Measurements from ENCODE around the gene FCHSD2. TPM values are rescaled to one million over a fixed set of nuclear protein-coding genes. Genes with fewer than 3 reads are reported as not detected.
"Not testable (repeated sequence)": the region's sequence is repeated elsewhere in the genome, so short reads cannot be mapped to it uniquely, and the experiment has no call there.

The FCHSD2 gene
- total RNA-seq, 2 experiments from 2014 or later, result 52.8 to 57.2 TPM

DNA sequence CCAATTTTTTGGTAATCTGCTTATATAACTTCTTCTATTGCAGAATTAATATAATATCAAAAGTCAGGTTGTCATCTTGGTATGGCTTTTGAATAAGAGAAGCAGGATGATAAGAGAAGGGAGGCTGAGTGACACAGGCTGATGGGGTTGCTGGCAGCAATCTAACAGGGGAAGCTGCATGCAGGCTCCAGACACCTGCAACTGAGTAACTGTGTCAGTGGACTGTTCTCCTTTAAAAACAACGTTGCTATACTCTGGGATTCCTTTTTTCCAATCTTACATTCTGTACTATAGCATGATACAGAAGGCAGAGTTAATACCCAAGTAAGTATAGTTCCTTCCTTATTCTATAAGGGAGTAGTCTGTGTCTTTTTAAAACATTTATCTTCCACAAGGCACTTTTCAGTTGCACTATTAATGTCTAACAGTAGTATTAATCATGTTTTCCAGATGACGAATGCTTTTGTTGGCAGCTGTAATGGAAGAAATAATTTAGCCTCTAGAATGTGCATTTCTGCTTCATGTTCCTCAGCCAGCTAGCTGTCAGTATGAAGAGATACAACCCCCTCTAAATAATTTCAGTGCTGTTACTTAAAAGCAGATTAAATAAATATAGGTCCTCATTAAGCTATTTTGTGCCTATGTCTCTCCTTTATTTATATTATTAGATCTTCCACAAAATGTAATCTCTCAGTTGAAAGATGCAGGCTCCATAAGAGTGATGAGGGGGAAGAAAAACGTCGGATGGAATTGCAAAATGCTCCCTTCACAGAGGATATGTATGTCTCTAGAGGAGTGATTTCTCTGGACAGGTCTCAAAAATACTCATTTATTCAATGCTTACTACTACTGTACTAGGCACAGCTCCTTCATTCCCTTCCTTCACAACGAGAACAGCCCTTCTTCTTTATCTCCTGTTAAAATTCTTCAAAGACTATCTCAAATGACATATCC lies 277.1 kb downstream of the FCHSD2 start:
- Mint-ChIP-seq H3K9me3 (no peaks in the 10 kb centered on the region), H3K27me3 (no peaks in the 10 kb centered on the region), H3K4me3 (no peak overlapping the region), H3K4me1 (peaks cover 12% of the 10 kb centered on the region), H3K27ac (no peak overlapping the region), H3K36me3 (ENCODE audit: low read depth) (peaks cover 22% of the 10 kb centered on the region)
- ChIA-PET CTCF (interaction anchor here (1.0 to 2.0 kb wide), 4 partner anchors 9 to 311 kb away, joined by 3 to 7 read pairs (median 4); no protein-coding TSS in a partner anchor), POLR2A (no interaction called here)
- DNase-seq, result no peak

DNA sequence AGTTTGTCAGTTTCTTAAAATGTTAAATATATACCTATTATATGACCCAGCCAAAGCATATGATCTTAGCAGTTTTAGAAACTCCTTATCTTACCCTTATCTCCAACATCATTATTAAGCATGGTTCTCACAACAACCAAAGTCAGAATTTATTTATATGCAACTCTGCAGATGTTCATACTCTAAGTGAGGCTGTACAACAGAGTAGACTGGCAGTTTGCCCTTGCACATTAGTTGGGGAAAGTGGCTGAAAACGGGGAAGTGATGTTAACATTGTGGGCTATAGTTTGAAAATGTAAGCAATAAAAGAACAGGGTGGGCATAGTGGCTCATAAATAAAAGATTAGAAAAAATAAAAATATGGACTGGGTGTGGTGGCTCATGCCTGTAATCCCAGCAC lies 278.2 kb downstream of the FCHSD2 start:
- Mint-ChIP-seq H3K36me3 (ENCODE audit: low read depth) (peaks cover 22% of the 10 kb centered on the region), H3K27ac (no peak overlapping the region), H3K9me3 (no peaks in the 10 kb centered on the region), H3K4me1 (peaks cover 3% of the 10 kb centered on the region), H3K27me3 (no peaks in the 10 kb centered on the region), H3K4me3 (no peak overlapping the region)
- ChIA-PET CTCF (interaction anchor here (1.1 to 2.0 kb wide), 3 partner anchors 10 to 70 kb away, joined by 3 to 7 read pairs (median 5); no protein-coding TSS in a partner anchor), POLR2A (no interaction called here)
- DNase-seq, result no peak

DNA sequence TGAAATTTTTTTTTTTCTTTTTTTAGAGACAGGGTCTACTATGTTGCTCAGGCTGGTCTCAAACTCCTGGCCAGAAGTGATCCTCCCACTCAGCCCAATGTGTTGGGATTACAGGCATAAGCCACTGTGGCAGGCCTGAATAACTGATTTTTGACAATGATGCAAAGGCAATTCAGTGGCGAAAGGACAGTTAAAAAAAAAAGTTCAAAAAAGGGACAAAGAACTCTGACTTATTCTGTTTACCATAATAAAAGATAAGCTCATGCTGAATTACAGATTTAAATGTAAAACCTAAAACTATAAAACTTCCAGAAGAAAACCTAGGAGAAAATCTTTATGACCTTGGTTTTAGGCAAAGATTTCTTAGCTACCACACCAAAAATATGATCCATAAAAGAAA lies 279.0 kb downstream of the FCHSD2 start:
- no peak overlapping the region for H3K4me3 Mint-ChIP-seq
- CTCF ChIA-PET, result interaction anchor here (0.5 to 0.9 kb wide), 2 partner anchors 28 to 317 kb away, joined by 3 read pairs; no protein-coding TSS in a partner anchor
- POLR2A ChIA-PET, result no interaction called here
- H3K4me1 Mint-ChIP-seq, result peaks cover 2% of the 10 kb centered on the region
- no peak for DNase-seq
- H3K27ac Mint-ChIP-seq, result no peak overlapping the region
- no peaks in the 10 kb centered on the region for H3K9me3 Mint-ChIP-seq
- peaks cover 24% of the 10 kb centered on the region for H3K36me3 Mint-ChIP-seq (ENCODE audit: low read depth)
- no peaks in the 10 kb centered on the region for H3K27me3 Mint-ChIP-seq

DNA sequence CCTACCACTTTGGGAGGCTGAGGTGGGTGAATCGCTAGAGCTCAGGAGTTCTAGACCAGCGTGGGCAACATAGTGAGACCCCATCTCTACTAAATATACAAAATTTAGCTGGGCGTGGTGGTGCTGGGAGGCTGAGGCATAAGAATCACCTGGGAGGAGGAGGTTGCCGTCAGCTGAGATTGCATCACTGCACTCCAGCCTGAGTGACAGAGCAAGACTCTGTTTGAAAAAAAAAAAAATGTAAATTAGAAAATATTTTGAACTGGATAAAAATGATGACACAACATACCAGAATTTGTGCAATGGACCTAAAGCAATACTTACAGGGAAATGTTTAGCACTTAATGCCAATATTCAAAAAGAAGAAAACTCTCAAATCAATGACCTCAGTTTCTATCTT lies 281.5 kb downstream of the FCHSD2 start:
- Mint-ChIP-seq H3K9me3 (no peaks in the 10 kb centered on the region), H3K4me3 (no peak overlapping the region), H3K4me1 (no peaks in the 10 kb centered on the region), H3K36me3 (ENCODE audit: low read depth) (peaks cover 10% of the 10 kb centered on the region), H3K27me3 (no peaks in the 10 kb centered on the region), H3K27ac (no peak overlapping the region)
- CTCF ChIA-PET, result interaction anchor here (0.6 to 1.2 kb wide), 3 partner anchors 11 to 1610 kb away, joined by 3 to 5 read pairs (median 4); no protein-coding TSS in a partner anchor
- POLR2A ChIA-PET, result no interaction called here
- no peak for DNase-seq

DNA sequence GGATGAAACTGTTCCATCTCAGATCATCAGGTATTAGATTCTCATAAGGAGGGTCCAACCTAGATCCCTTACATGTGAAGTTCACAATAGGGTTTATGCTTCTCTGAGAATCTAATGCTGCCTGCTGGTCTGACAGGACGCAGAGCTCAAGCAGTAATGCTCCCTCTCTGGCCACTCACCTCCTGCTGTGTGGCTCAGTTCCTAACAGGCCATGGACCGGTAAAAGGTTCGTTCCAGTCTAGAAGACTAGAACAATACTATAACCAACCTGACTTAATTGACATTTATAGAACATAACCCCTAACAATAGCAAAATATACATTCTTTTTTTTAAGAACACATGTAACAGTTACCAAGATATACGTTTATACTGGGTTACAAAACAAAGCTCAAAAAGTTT lies 282.1 kb downstream of the FCHSD2 start:
- POLR2A ChIA-PET, result no interaction called here
- no peak for DNase-seq
- no peaks in the 10 kb centered on the region for H3K9me3 Mint-ChIP-seq
- H3K4me3 Mint-ChIP-seq, result no peak overlapping the region
- no peak overlapping the region for H3K27ac Mint-ChIP-seq
- no peaks in the 10 kb centered on the region for H3K4me1 Mint-ChIP-seq
- peaks cover 10% of the 10 kb centered on the region for H3K36me3 Mint-ChIP-seq (ENCODE audit: low read depth)
- H3K27me3 Mint-ChIP-seq, result no peaks in the 10 kb centered on the region
- CTCF ChIA-PET, result interaction anchor here (0.6 to 1.2 kb wide), 4 partner anchors 10 to 1611 kb away, joined by 3 to 4 read pairs (median 3); no protein-coding TSS in a partner anchor

DNA sequence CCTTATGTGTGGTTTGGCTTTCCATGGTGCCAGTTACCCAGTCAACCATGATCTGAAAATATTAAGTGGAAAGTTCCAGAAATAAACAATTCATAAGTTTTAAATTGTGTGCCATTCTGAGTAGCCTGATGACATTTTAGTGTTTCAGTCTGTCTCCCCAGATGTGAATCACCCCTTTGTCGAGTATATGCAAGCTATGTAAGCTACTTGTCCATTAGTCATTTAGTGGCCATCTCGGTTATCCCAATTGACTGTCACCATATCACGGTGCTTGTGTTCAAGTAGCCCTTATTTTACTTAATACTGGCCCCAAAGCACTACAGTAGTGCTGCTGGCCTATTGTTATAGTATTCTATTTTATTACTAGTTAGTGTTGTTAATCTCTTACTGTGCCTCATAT lies 283.0 kb downstream of the FCHSD2 start:
- POLR2A ChIA-PET, result no interaction called here
- no peaks in the 10 kb centered on the region for H3K4me1 Mint-ChIP-seq
- no peaks in the 10 kb centered on the region for H3K27me3 Mint-ChIP-seq
- CTCF ChIA-PET, result interaction anchor here (0.8 to 1.2 kb wide), 3 partner anchors 10 to 326 kb away, joined by 3 read pairs; no protein-coding TSS in a partner anchor
- H3K4me3 Mint-ChIP-seq, result no peak overlapping the region
- no peak overlapping the region for H3K27ac Mint-ChIP-seq
- no peak for DNase-seq
- H3K36me3 Mint-ChIP-seq (ENCODE audit: low read depth), result peaks cover 10% of the 10 kb centered on the region
- H3K9me3 Mint-ChIP-seq, result no peaks in the 10 kb centered on the region

DNA sequence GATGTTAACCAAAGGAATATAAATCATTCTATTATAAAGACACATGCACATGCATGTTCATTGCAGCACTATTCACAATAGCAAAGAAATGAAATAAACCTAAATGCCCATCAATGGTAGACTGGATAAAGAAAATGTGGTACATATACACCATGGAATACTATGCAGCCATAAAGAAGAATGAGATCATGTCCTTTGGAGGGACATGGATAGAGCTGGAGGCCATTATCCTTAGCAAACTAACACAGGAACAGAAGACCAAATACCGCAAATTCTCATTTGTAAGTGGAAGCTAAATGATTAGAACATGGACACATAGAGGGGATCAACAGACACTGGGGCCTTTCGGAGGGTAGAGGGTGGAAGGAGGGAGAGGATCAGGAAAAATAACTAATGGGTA lies 283.9 kb downstream of the FCHSD2 start:
- H3K27ac Mint-ChIP-seq; H3K27me3 Mint-ChIP-seq; DNase-seq; H3K4me1 Mint-ChIP-seq; H3K36me3 Mint-ChIP-seq (ENCODE audit: low read depth); POLR2A ChIA-PET; H3K4me3 Mint-ChIP-seq; H3K9me3 Mint-ChIP-seq: not testable (repeated sequence)
- CTCF ChIA-PET, result interaction anchor here (0.6 to 1.0 kb wide), 3 partner anchors 10 to 73 kb away, joined by 3 read pairs; no protein-coding TSS in a partner anchor

DNA sequence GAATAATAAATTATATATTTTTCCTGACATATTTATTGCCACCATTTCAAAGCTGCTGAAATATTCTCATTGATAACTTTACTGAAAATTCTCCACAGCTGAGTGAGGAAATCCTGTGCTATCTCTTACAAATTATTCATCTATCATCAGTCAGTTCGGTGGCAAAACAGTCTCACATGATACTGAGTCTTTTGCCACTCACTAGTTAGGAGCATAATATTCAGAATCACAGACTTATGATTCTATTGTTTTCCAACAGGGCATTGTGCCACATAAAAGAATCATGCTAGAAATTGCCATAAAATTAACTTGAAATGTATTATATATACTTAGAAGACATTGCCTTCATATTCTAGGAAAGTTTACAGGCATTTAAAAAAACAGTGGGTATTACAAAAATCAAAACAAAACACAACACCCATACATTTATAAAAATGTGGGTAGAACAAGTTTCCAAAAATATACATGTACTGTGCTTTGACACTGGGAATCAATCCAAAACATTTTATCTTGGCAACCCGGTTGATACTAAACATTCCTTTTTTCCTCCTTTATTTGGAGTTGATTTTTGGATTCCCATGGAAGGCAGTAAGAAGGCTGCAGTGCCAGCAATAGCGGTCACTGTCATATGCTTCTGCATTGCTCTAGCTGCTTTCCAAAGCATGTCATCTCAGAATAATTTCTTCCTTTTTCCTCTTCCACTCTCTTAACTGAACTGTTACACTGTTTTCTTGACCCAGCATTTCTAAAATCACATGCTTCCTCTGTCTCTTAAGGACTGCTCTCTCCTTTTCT lies 285.4 kb downstream of the FCHSD2 start:
- Mint-ChIP-seq H3K27ac (no peak overlapping the region), H3K4me1 (peaks cover 1% of the 10 kb centered on the region), H3K9me3 (no peaks in the 10 kb centered on the region), H3K27me3 (no peaks in the 10 kb centered on the region), H3K4me3 (no peak overlapping the region), H3K36me3 (ENCODE audit: low read depth) (peaks cover 7% of the 10 kb centered on the region)
- no peak for DNase-seq
- POLR2A ChIA-PET, result no interaction called here
- CTCF ChIA-PET, result interaction anchor here (1.0 kb wide), 1 partner anchor 18 kb away, joined by 3 read pairs; no protein-coding TSS in a partner anchor

DNA sequence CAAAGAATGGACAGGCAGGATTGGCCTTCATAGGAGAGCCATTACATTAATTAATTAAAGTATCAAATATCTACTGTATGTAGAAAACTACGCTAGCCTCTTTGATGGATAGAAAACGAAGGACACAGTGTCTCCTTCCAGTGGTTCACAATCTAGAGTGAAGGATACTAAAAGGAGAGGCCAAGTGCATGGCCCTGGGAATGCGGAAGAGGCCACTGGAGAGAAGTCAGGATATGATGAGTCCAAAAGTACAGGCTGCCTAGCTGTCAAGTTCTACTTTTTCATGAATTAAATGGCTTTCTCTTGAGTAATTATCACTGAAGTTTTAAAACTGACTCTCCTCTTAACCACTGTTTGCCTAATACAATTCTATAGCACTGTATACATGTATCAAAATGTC lies 286.1 kb downstream of the FCHSD2 start:
- H3K4me3 Mint-ChIP-seq, result no peak overlapping the region
- H3K4me1 Mint-ChIP-seq, result peaks cover 4% of the 10 kb centered on the region
- H3K9me3 Mint-ChIP-seq, result no peaks in the 10 kb centered on the region
- no peak overlapping the region for H3K27ac Mint-ChIP-seq
- no peaks in the 10 kb centered on the region for H3K27me3 Mint-ChIP-seq
- peaks cover 7% of the 10 kb centered on the region for H3K36me3 Mint-ChIP-seq (ENCODE audit: low read depth)
- DNase-seq, result no peak
- POLR2A ChIA-PET, result no interaction called here
- CTCF ChIA-PET, result no interaction called here

DNA sequence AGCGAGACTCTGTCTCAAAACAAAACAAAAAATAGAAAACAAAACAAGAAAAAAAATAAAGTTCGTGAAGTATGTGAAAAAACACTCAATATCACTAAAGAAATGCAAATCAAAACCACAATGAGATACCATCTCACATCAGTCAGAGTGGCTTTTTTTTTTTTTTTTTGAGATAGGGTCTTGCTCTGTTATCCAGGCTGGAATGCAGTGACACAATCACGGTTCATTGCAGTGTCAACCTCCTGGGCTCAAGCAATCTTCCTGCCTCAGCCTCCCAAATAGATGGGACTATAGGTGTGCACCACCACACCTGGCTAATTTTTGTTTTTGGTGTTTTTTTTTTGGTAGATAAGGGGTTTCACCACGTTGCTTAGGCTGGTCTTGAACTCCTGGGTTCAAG lies 290.4 kb downstream of the FCHSD2 start:
- Mint-ChIP-seq H3K36me3 (ENCODE audit: low read depth) (peaks cover 2% of the 10 kb centered on the region), H3K9me3 (no peaks in the 10 kb centered on the region), H3K27ac (no peak overlapping the region), H3K4me1 (peaks cover 5% of the 10 kb centered on the region), H3K27me3 (no peaks in the 10 kb centered on the region), H3K4me3 (no peak overlapping the region)
- DNase-seq, result no peak
- POLR2A ChIA-PET, result no interaction called here
- CTCF ChIA-PET, result interaction anchor here (0.6 kb wide), 1 partner anchor 286 kb away, joined by 3 read pairs; no protein-coding TSS in a partner anchor

DNA sequence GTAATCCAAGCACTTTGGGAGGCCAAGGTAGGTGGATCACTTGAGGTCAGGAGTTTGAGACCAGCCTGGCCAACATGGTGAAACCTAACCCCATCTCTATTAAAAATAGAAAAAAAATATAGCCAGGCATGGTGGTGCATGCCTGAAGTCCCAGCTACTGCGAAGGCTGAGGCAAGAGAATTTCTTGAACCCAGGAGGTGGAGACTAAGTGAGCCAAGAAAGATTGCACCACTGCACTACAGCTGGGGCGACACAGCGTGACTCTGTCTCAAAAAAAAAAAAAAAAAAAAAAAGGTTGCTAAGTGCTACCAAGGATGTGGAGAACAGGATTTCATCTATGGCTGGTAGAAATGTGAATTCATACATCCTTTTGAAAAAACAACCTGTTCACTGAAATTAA lies 291.3 kb downstream of the FCHSD2 start:
- no peak for DNase-seq
- ChIA-PET CTCF (no interaction called here), POLR2A (no interaction called here)
- H3K27ac Mint-ChIP-seq, result no peak overlapping the region
- no peaks in the 10 kb centered on the region for H3K27me3 Mint-ChIP-seq
- H3K4me1 Mint-ChIP-seq, result peaks cover 5% of the 10 kb centered on the region
- peaks cover 3% of the 10 kb centered on the region for H3K36me3 Mint-ChIP-seq (ENCODE audit: low read depth)
- H3K4me3 Mint-ChIP-seq, result no peak overlapping the region
- no peaks in the 10 kb centered on the region for H3K9me3 Mint-ChIP-seq

DNA sequence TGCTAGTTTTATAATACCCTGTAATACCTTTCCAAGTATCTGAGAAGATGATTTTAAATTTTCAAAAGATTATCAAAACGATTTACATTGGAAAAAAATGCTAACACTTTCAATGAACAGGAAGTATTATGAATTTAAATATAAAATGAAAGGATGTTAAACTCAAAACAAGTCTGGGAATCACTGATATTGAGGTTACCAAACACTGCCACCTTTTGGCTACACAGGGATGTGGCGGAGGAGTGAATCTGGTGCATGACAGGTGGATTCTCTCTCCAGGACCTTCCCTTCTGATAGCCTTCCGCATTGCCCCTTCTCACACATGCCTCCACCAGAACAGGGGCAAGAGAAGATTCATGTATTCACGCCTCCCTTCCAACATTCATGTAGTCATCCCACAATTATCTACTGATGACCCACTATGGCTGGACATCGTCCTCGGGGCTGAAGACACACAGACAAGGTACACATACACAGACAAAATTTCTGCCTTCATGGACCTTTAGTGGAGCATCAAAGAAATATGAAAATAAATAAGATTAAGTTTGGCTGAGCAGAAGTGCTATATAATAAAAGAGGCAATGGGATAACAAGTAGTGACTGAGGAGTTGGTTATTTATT lies 293.2 kb downstream of the FCHSD2 start:
- peak; percentile 55 for DNase-seq
- H3K27me3 Mint-ChIP-seq, result no peaks in the 10 kb centered on the region
- H3K27ac Mint-ChIP-seq, result no peak overlapping the region
- H3K9me3 Mint-ChIP-seq, result no peaks in the 10 kb centered on the region
- peaks cover 5% of the 10 kb centered on the region for H3K4me1 Mint-ChIP-seq
- H3K36me3 Mint-ChIP-seq (ENCODE audit: low read depth), result peaks cover 11% of the 10 kb centered on the region
- no peak overlapping the region for H3K4me3 Mint-ChIP-seq
- ChIA-PET POLR2A (no interaction called here), CTCF (interaction anchor here (0.6 to 1.6 kb wide), 2 partner anchors 11 to 90 kb away, joined by 3 read pairs; no protein-coding TSS in a partner anchor)

Data from activated CD4-positive, alpha-beta T cell treated with anti-CD3 and anti-CD28 coated beads, Interleukin-2, amount 10 ng/mL, durations not matched to agents 7 days and 5 days (primary cell).